Muscle layer of duodenum (tissue), 2 donors: ENCODE results near the gene RNMT.

ENCODE experiments used
- H3K27ac ChIP-seq: one replicate; pipeline ENCODE4 v1.7.0; 2013; ENCODE audit warnings: mild to moderate bottlenecking, low read length
- H3K27me3 ChIP-seq: one replicate; pipeline ENCODE4 v1.7.0; 2013; ENCODE audit warnings: low read depth, mild to moderate bottlenecking, control low read depth, low read length
- H3K36me3 ChIP-seq, 2 donors: one replicate each; pipeline ENCODE4 v1.7.0; 2013; ENCODE audit warnings: low read length in 2 of 2, control low read depth in 1 of 2, mild to moderate bottlenecking in 1 of 2; ENCODE audit not compliant: insufficient read depth in 2 of 2, control insufficient read depth in 1 of 2
- H3K4me1 ChIP-seq, 2 donors: one replicate each; pipeline ENCODE4 v1.7.0; 2013; ENCODE audit warnings: low read length in 2 of 2, mild to moderate bottlenecking in 2 of 2, control low read depth in 1 of 2, moderate library complexity in 1 of 2; ENCODE audit not compliant: insufficient read depth in 2 of 2, control insufficient read depth in 1 of 2
- H3K4me3 ChIP-seq, 2 donors: one replicate each; pipeline ENCODE4 v1.7.0; 2013; ENCODE audit warnings: low read length in 2 of 2, low read depth in 1 of 2, mild to moderate bottlenecking in 1 of 2
- H3K9me3 ChIP-seq, 2 donors: one replicate each; pipeline ENCODE4 v1.7.0; 2013; ENCODE audit warnings: low read length in 2 of 2, control low read depth in 1 of 2, mild to moderate bottlenecking in 1 of 2; ENCODE audit not compliant: control insufficient read depth in 1 of 2
- donor health status: healthy.

RNMT gene

GRCh38 chr18:13797157-13797611, 70.7 kb downstream of the RNMT start:
- no peaks in the 10 kb centered on the region for H3K36me3 ChIP-seq
- no peak overlapping the region for H3K27ac ChIP-seq
- no peaks in the 10 kb centered on the region for H3K27me3 ChIP-seq
- no peaks in the 10 kb centered on the region for H3K9me3 ChIP-seq
- no peak overlapping the region for H3K4me3 ChIP-seq
- peaks cover 0 to 10% of the 10 kb centered on the region in 2 donors for H3K4me1 ChIP-seq

GRCh38 chr18:13799396-13799795, 72.9 kb downstream of the RNMT start:
- peaks cover 0 to 10% of the 10 kb centered on the region in 2 donors for H3K4me1 ChIP-seq
- no peak overlapping the region for H3K4me3 ChIP-seq
- no peaks in the 10 kb centered on the region for H3K9me3 ChIP-seq
- H3K36me3 ChIP-seq, result no peaks in the 10 kb centered on the region
- H3K27me3 ChIP-seq, result no peaks in the 10 kb centered on the region
- H3K27ac ChIP-seq, result no peak overlapping the region

GRCh38 chr18:13800505-13801259, 74.2 kb downstream of the RNMT start:
- Histone ChIP-seq H3K4me1 (peaks cover 0 to 10% of the 10 kb centered on the region in 2 donors), H3K36me3 (no peaks in the 10 kb centered on the region), H3K9me3 (no peaks in the 10 kb centered on the region), H3K27ac (no peak overlapping the region), H3K4me3 (peak overlapping the region; percentile 19 to 54), H3K27me3 (no peaks in the 10 kb centered on the region)

GRCh38 chr18:13801260-13801601, 74.8 kb downstream of the RNMT start:
- no peaks in the 10 kb centered on the region for H3K9me3 ChIP-seq
- no peaks in the 10 kb centered on the region for H3K36me3 ChIP-seq
- peaks cover 0 to 10% of the 10 kb centered on the region in 2 donors for H3K4me1 ChIP-seq
- peak overlapping the region; percentile 19 to 54 for H3K4me3 ChIP-seq
- no peak overlapping the region for H3K27ac ChIP-seq
- no peaks in the 10 kb centered on the region for H3K27me3 ChIP-seq

GRCh38 chr18:13804305-13804704, 77.8 kb downstream of the RNMT start:
- no peaks in the 10 kb centered on the region for H3K9me3 ChIP-seq
- H3K4me3 ChIP-seq, result no peak overlapping the region
- peaks cover 0 to 10% of the 10 kb centered on the region in 2 donors for H3K4me1 ChIP-seq
- no peaks in the 10 kb centered on the region for H3K27me3 ChIP-seq
- H3K27ac ChIP-seq, result no peak overlapping the region
- no peaks in the 10 kb centered on the region for H3K36me3 ChIP-seq

GRCh38 chr18:13808294-13809042, 82.0 kb downstream of the RNMT start:
- H3K27me3 ChIP-seq, result no peaks in the 10 kb centered on the region
- no peaks in the 10 kb centered on the region for H3K4me1 ChIP-seq
- no peak overlapping the region for H3K4me3 ChIP-seq
- H3K36me3 ChIP-seq, result no peaks in the 10 kb centered on the region
- H3K27ac ChIP-seq, result no peak overlapping the region
- H3K9me3 ChIP-seq, result no peaks in the 10 kb centered on the region

GRCh38 chr18:13809043-13809430, 82.6 kb downstream of the RNMT start:
- no peaks in the 10 kb centered on the region for H3K27me3 ChIP-seq

GRCh38 chr18:13809531-13810255, 83.2 kb downstream of the RNMT start:
- no peaks in the 10 kb centered on the region for H3K36me3 ChIP-seq
- no peaks in the 10 kb centered on the region for H3K27me3 ChIP-seq
- no peaks in the 10 kb centered on the region for H3K4me1 ChIP-seq
- no peaks in the 10 kb centered on the region for H3K9me3 ChIP-seq
- H3K27ac ChIP-seq, result no peak overlapping the region
- no peak overlapping the region for H3K4me3 ChIP-seq

More at GRCh38 chr18:13809043-13809430, 82.6 kb downstream of the RNMT start:
- Histone ChIP-seq H3K27ac (no peak overlapping the region), H3K4me1 (no peaks in the 10 kb centered on the region), H3K4me3 (no peak overlapping the region), H3K36me3 (no peaks in the 10 kb centered on the region), H3K9me3 (no peaks in the 10 kb centered on the region)

GRCh38 chr18:13810950-13811485, 84.5 kb downstream of the RNMT start:
- Histone ChIP-seq H3K4me3 (no peak overlapping the region), H3K36me3 (no peaks in the 10 kb centered on the region), H3K4me1 (no peaks in the 10 kb centered on the region), H3K9me3 (no peaks in the 10 kb centered on the region), H3K27me3 (no peaks in the 10 kb centered on the region), H3K27ac (no peak overlapping the region)

- H3K4me1 ChIP-seq, result no peaks in the 10 kb centered on the region
- H3K27me3 ChIP-seq, result no peaks in the 10 kb centered on the region
- no peak overlapping the region for H3K4me3 ChIP-seq
- H3K9me3 ChIP-seq, result no peaks in the 10 kb centered on the region
- H3K27ac ChIP-seq, result no peak overlapping the region
- no peaks in the 10 kb centered on the region for H3K36me3 ChIP-seq
These were observed 85.5 kb downstream of the RNMT start for GRCh38 chr18:13811993-13812392.

GRCh38 chr18:13813271-13813849, 86.9 kb downstream of the RNMT start:
- H3K9me3 ChIP-seq, result no peaks in the 10 kb centered on the region
- H3K4me3 ChIP-seq, result no peak overlapping the region
- H3K27me3 ChIP-seq, result no peaks in the 10 kb centered on the region
- no peak overlapping the region for H3K27ac ChIP-seq
- H3K4me1 ChIP-seq, result no peaks in the 10 kb centered on the region
- no peaks in the 10 kb centered on the region for H3K36me3 ChIP-seq
